T-helper 2 cell treated with Interferon-gamma antibody and Interleukin-4, amounts not matched to agents 5 μg/mL and 100 μg/mL, for 36 hours (primary cell): ENCODE data around the gene STIM2.
A peak's percentile ranks its signal among the peaks of the same experiment; 100 is the strongest.

ENCODE experiments used
- DNase-seq: peaks from one replicate; pipeline ENCODE4 v3.0.0; 2021; ENCODE audit warnings: low spot score
- H3K27ac Mint-ChIP-seq: one replicate; pipeline ENCODE4 v1.8.0; 2021; ENCODE audit warnings: mild to moderate bottlenecking, mixed read lengths
- H3K27me3 Mint-ChIP-seq: one replicate; pipeline ENCODE4 v1.8.0; 2021; ENCODE audit warnings: low read depth, mixed read lengths
- H3K36me3 Mint-ChIP-seq: one replicate; pipeline ENCODE4 v1.8.0; 2021; ENCODE audit warnings: low read depth, mixed read lengths
- H3K4me1 Mint-ChIP-seq: one replicate; pipeline ENCODE4 v1.8.0; 2021; ENCODE audit warnings: low read depth, mixed read lengths
- H3K4me3 Mint-ChIP-seq: one replicate; pipeline ENCODE4 v1.8.0; 2022; ENCODE audit warnings: mild to moderate bottlenecking, moderate library complexity, mixed read lengths
- H3K9me3 Mint-ChIP-seq: one replicate; pipeline ENCODE4 v1.8.0; 2021; ENCODE audit warnings: mixed read lengths

Gene STIM2

GRCh38 chr4:26851129-26851528, 9.5 kb upstream of the STIM2 start:
- Mint-ChIP-seq H3K9me3 (no peaks in the 10 kb centered on the region), H3K27me3 (peaks cover 9% of the 10 kb centered on the region), H3K36me3 (no peaks in the 10 kb centered on the region), H3K4me1 (peaks cover 6% of the 10 kb centered on the region), H3K27ac (no peak overlapping the region), H3K4me3 (no peak overlapping the region)
- no peak for DNase-seq

GRCh38 chr4:26854701-26855100, 5.9 kb upstream of the STIM2 start:
- no peak overlapping the region for H3K4me3 Mint-ChIP-seq
- H3K4me1 Mint-ChIP-seq, result peaks cover 31% of the 10 kb centered on the region
- no peak for DNase-seq
- H3K36me3 Mint-ChIP-seq, result no peaks in the 10 kb centered on the region
- no peaks in the 10 kb centered on the region for H3K9me3 Mint-ChIP-seq
- peaks cover 9% of the 10 kb centered on the region for H3K27me3 Mint-ChIP-seq
- H3K27ac Mint-ChIP-seq, result no peak overlapping the region

DNA sequence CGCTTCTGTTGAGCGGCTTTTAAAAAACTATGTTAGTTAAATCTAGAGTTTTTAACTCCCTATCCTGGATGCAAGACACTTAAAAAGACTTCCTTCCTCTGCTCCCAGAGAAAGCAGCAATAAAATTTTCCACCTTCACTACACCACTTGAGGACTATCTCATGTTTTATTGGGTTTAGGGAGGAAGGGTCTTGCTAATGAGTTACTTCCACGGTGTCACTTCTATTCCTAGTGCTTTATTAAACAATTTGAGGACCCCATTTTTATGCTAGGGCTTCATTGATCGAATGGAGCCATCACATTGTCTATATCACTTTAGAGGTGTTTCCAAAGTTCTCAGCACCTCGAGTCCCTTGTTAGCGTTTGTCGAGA, 3.7 kb upstream of the STIM2 start:
- H3K4me3 Mint-ChIP-seq, result peak overlapping the region; percentile 89
- no peaks in the 10 kb centered on the region for H3K9me3 Mint-ChIP-seq
- no peak for DNase-seq
- peak overlapping the region; percentile 81 for H3K27ac Mint-ChIP-seq
- H3K36me3 Mint-ChIP-seq, result peaks cover 5% of the 10 kb centered on the region
- H3K4me1 Mint-ChIP-seq, result peaks cover 37% of the 10 kb centered on the region
- peaks cover 9% of the 10 kb centered on the region for H3K27me3 Mint-ChIP-seq

DNA sequence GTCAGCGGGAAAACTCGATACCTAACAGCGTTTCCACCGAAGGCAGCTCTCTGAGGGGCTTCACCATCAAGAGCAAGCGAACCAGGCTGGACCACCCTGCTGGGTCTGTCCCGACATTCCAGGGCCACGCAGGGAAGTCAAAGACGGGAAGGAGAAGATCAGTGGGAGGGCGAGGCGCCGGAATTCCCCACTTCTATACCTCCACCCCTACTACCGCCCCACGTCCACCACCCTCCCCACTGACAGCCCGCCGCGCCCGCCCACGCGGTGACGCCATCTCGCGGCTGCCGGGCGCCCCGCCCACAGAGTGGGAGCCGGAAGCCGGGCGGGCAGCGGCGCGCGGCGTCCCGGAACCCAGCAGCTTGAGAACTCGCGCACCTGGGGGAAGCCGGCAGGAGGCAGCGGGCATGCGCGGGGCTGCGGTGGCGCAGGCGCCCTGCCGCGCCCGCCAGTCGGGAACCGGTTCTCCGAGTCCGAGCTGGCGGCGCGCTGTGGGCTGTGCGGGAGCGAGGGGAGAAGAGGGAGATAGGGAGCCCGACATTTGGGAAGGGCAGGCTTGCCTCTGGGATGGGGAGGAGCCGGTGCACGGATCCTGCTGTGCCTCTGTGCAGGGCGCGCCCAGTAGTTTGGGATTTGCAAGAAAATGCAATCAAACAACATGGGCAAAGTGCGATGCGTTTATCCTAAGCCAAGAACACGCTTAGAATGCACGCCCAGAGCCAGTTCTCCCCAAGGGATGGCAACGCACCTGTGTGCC, 3.2 kb upstream of the STIM2 start:
- DNase-seq, result peak; percentile 95
- Mint-ChIP-seq H3K27ac (peak overlapping the region; percentile 81), H3K4me1 (peaks cover 40% of the 10 kb centered on the region), H3K9me3 (no peaks in the 10 kb centered on the region), H3K4me3 (peak overlapping the region; percentile 89), H3K27me3 (peaks cover 9% of the 10 kb centered on the region), H3K36me3 (peaks cover 5% of the 10 kb centered on the region)

GRCh38 chr4:26858035-26858918, 2.4 kb upstream of the STIM2 start:
- Mint-ChIP-seq H3K4me3 (peak overlapping the region; percentile 89), H3K27me3 (peaks cover 9% of the 10 kb centered on the region), H3K36me3 (peaks cover 7% of the 10 kb centered on the region), H3K4me1 (peaks cover 39% of the 10 kb centered on the region), H3K9me3 (no peaks in the 10 kb centered on the region), H3K27ac (peak overlapping the region; percentile 69)
- DNase-seq, result no peak

- peak overlapping the region; percentile 89 for H3K4me3 Mint-ChIP-seq
- H3K27me3 Mint-ChIP-seq, result peaks cover 9% of the 10 kb centered on the region
- H3K4me1 Mint-ChIP-seq, result peaks cover 44% of the 10 kb centered on the region
- H3K36me3 Mint-ChIP-seq, result peaks cover 7% of the 10 kb centered on the region
- no peaks in the 10 kb centered on the region for H3K9me3 Mint-ChIP-seq
- peak overlapping the region; percentile 93 for H3K27ac Mint-ChIP-seq
- no peak for DNase-seq
Observed at GRCh38 chr4:26858947-26859401, 1.7 kb upstream of the STIM2 start.

- Mint-ChIP-seq H3K9me3 (no peaks in the 10 kb centered on the region), H3K4me1 (peaks cover 44% of the 10 kb centered on the region), H3K27me3 (peaks cover 9% of the 10 kb centered on the region), H3K4me3 (peak overlapping the region; percentile 89), H3K36me3 (peaks cover 7% of the 10 kb centered on the region), H3K27ac (peak overlapping the region; percentile 93)
- DNase-seq, result no peak
Observed at GRCh38 chr4:26859762-26860156, 882 bp upstream of the STIM2 start.

- DNase-seq, result no peak
- peaks cover 54% of the 10 kb centered on the region for H3K4me1 Mint-ChIP-seq
- peak overlapping the region; percentile 98 for H3K27ac Mint-ChIP-seq
- peaks cover 7% of the 10 kb centered on the region for H3K36me3 Mint-ChIP-seq
- H3K9me3 Mint-ChIP-seq, result no peaks in the 10 kb centered on the region
- peak overlapping the region; percentile 99 for H3K4me3 Mint-ChIP-seq
- peaks cover 8% of the 10 kb centered on the region for H3K27me3 Mint-ChIP-seq
Observed at GRCh38 chr4:26860922-26861433, 337 bp downstream of the STIM2 start.

DNA sequence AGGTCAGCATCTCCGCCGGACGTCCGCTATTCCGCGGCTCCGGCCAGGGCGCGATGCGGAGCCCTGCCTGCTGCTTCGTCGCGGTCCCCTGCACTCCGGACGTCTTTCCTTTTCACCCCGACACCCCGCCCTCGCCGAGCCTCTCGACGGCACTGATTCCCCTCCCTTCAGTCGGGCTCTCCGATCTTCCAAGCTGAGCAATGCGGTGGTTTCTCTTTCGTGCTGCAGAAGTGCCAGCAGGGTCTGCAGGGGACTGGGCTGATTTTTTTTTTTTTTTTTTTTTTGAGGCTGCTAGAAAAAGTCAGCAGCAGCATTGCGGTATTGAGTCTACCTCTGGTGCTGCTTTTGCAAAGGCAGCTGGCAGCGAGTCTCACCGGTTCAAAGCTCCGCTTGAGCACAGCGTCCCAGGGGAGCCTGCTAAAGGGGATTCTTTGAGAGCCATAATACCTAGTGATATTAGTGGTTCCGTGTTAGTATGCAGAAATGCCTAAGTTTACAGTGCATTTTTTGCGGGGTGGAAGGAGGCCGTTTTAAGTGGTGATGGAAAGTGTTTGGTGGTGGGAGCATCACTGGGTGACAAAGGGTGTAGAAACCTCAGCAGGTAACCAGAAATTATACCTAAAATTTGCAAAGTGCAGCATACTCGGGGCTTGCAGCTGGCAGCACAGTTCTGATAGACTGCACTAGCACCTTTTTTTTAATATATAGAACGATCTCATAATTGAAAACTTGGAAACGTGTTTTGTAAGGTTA, 969 bp downstream of the STIM2 start:
- H3K27me3 Mint-ChIP-seq, result peaks cover 2% of the 10 kb centered on the region
- no peaks in the 10 kb centered on the region for H3K9me3 Mint-ChIP-seq
- peak overlapping the region; percentile 98 for H3K27ac Mint-ChIP-seq
- peaks cover 55% of the 10 kb centered on the region for H3K4me1 Mint-ChIP-seq
- H3K36me3 Mint-ChIP-seq, result peaks cover 7% of the 10 kb centered on the region
- H3K4me3 Mint-ChIP-seq, result peak overlapping the region; percentile 99
- DNase-seq, result peak; percentile 74

DNA sequence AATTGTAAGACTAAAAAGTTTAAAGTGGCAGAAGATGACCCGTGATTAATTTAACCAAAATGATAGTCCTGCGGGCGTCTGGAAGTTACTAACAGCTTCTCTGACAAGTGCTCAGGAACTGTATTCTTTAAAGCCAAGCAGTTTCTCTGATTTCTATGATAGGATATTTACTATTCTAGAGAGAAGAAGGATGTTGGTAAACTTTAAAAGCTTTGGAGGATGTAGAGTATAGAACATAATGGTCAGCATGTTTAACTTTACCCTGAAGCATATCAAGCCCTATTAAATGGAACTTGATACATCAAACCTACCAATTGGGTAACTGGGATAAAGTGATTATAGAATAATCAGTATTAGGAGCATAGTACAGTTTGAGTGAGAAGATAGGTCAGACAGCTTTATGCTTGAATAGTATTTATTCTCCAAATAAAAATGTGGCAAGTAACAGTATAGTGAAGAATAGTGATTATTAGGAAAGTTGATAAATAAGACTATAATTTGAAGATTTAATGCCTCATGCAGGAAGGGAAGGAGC, 1.8 kb downstream of the STIM2 start:
- no peaks in the 10 kb centered on the region for H3K27me3 Mint-ChIP-seq
- peak overlapping the region; percentile 99 for H3K4me3 Mint-ChIP-seq
- no peaks in the 10 kb centered on the region for H3K9me3 Mint-ChIP-seq
- peak overlapping the region; percentile 98 for H3K27ac Mint-ChIP-seq
- peaks cover 52% of the 10 kb centered on the region for H3K4me1 Mint-ChIP-seq
- H3K36me3 Mint-ChIP-seq, result peaks cover 7% of the 10 kb centered on the region
- no peak for DNase-seq

DNA sequence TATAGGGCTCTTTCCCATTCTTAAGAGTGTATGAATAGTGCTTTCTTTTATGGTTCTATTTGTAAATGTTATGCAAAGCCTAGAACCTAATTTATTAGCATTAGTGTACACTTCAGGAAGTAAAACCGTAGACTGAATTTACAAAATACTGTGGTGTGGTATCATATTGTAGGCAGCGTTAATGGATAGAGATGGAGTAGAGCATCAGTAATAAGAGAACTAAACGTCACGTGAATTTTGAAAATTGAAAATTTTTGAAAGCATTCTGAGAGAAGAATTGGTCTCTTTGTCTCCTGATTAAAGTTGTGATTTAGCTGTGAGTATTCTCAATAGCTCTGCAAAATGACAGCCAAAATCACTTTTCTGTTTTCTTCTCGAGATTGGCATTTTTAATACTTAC, 2.9 kb downstream of the STIM2 start:
- H3K27ac Mint-ChIP-seq, result no peak overlapping the region
- H3K27me3 Mint-ChIP-seq, result no peaks in the 10 kb centered on the region
- no peak for DNase-seq
- peak overlapping the region; percentile 58 for H3K4me3 Mint-ChIP-seq
- H3K36me3 Mint-ChIP-seq, result peaks cover 7% of the 10 kb centered on the region
- no peaks in the 10 kb centered on the region for H3K9me3 Mint-ChIP-seq
- peaks cover 55% of the 10 kb centered on the region for H3K4me1 Mint-ChIP-seq

DNA sequence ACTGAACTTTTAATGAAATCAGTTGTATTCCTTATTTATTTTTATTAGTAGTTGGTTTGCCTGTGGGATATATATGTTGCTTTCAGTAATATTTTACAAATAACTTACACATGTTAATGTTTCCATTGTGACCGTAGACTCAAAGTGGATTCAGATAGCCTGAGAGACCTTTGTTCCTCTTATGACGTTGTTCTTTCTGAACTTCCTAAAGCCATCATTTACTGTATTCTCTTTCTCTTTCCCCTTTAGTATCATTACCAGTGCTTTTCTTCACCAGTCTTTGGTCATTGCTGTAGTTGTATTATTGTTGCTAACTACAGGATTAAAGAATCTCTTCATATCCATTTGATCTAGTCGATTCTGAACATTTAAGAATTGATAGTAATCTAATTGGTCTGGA, 4.3 kb downstream of the STIM2 start:
- Mint-ChIP-seq H3K27ac (no peak overlapping the region), H3K27me3 (no peaks in the 10 kb centered on the region), H3K4me1 (peaks cover 44% of the 10 kb centered on the region), H3K4me3 (no peak overlapping the region), H3K9me3 (no peaks in the 10 kb centered on the region), H3K36me3 (peaks cover 10% of the 10 kb centered on the region)
- DNase-seq, result no peak

DNA sequence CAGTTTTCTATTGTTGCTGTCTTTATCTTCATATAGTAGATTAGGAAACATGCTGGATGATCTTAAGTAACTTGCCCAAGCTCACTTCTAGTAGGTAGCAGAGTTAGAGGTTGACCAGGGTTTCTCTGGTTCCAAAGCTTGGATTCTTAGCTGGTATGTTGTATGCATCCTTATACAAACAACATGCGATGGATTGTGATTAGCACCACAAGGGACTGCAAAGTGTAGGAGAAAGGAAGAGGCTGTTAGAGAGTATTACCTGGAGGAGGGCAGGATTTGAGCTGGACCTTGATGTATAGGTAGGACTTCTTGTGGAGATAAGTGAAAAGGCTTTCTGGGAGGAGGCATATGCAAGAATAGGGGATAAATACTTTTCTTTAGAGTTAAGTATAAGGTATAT, 5.6 kb downstream of the STIM2 start:
- H3K36me3 Mint-ChIP-seq, result peaks cover 12% of the 10 kb centered on the region
- no peak overlapping the region for H3K27ac Mint-ChIP-seq
- peak overlapping the region; percentile 4 for H3K4me3 Mint-ChIP-seq
- H3K9me3 Mint-ChIP-seq, result no peaks in the 10 kb centered on the region
- no peak for DNase-seq
- H3K4me1 Mint-ChIP-seq, result peaks cover 51% of the 10 kb centered on the region
- H3K27me3 Mint-ChIP-seq, result no peaks in the 10 kb centered on the region
